OCI-LY1 (cell line): ENCODE results near the gene NRCAM.

Experiments used
- EZH2 ChIP-seq: fragments of 200-600 bp; sonication (generic), shearing (Covaris generic); IDR thresholded peaks from 2 replicates; pipeline ENCODE4 v1.8.0; 2017; ENCODE audit warnings: borderline replicate concordance, mixed run types, mild to moderate bottlenecking, antibody characterized with exemption, low read length, moderate library complexity, mixed read lengths
- TF ChIP-seq, protein P1 (sequence below): fragments of 200-600 bp; sonication (generic), shearing (Covaris generic); IDR thresholded peaks from 2 replicates; pipeline ENCODE4 v1.5.1; 2017; ENCODE audit warnings: mild to moderate bottlenecking, antibody characterized with exemption, low read length, moderate library complexity, mixed read lengths

DNA sequence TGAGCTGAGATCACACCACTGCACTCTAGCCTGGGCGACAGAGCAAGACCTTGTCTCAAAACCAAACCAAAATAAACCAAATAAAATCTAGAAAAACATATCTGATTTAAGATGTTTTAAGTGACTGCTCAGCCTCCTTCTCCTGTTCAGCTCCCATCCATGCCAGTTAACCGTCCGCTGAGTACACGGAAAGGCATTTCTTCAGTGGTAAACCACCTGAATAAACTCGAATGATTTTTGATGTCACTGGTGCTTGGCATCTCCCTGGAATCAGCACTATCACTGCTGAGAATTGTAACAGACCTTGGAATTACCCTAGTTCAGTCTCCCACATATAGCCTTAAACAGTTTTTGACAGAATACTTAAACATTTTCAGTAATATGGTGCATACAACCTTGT is 24.1 kb upstream of the NRCAM start:
- TF ChIP-seq, protein P1, sequence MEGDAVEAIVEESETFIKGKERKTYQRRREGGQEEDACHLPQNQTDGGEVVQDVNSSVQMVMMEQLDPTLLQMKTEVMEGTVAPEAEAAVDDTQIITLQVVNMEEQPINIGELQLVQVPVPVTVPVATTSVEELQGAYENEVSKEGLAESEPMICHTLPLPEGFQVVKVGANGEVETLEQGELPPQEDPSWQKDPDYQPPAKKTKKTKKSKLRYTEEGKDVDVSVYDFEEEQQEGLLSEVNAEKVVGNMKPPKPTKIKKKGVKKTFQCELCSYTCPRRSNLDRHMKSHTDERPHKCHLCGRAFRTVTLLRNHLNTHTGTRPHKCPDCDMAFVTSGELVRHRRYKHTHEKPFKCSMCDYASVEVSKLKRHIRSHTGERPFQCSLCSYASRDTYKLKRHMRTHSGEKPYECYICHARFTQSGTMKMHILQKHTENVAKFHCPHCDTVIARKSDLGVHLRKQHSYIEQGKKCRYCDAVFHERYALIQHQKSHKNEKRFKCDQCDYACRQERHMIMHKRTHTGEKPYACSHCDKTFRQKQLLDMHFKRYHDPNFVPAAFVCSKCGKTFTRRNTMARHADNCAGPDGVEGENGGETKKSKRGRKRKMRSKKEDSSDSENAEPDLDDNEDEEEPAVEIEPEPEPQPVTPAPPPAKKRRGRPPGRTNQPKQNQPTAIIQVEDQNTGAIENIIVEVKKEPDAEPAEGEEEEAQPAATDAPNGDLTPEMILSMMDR = no peak
- TF ChIP-seq EZH2 = no peak
